Prostate gland (tissue), 2 donors: ENCODE data around the gene GOLGB1. TPM values are rescaled to one million over a fixed set of nuclear protein-coding genes. Genes with fewer than 3 reads are reported as not detected.
A peak's percentile ranks its signal among the peaks of the same experiment; 100 is the strongest.

Experiments used
- DNase-seq: peaks from one replicate; pipeline ENCODE4 v3.0.0-alpha.2; 2019; ENCODE audit warnings: low spot score
- H3K27ac ChIP-seq, 2 donors: fragments of 200-600 bp; sonication (generic); 2 replicates each; pipeline ENCODE4 v1.5.1; 2017 to 2019
- H3K27me3 ChIP-seq: fragments of 200-600 bp; sonication (generic); replicated peaks from 2 replicates; pipeline ENCODE4 v1.5.1; 2019; ENCODE audit not compliant: insufficient read depth
- H3K36me3 ChIP-seq, 2 donors: fragments of 200-600 bp; sonication (generic); 1 replicate in 1 of 2; 2 replicates in 1 of 2; pipeline versions ENCODE4 v1.5.1 to v1.8.1; 2017 to 2019
- H3K4me1 ChIP-seq: fragments of 200-600 bp; sonication (generic); replicated peaks from 2 replicates; pipeline ENCODE4 v1.5.1; 2019
- H3K4me3 ChIP-seq, 2 donors: fragments of 200-600 bp; sonication (generic); 2 replicates each; pipeline ENCODE4 v1.5.1; 2017 to 2019
- H3K9me3 ChIP-seq: fragments of 200-600 bp; sonication (generic); 2 replicates; pipeline ENCODE4 v1.5.1; 2017
- POLR2A ChIP-seq: fragments of 450-650 bp; IDR thresholded peaks from one replicate; pipeline ENCODE4 v1.6.1; 2016; ENCODE audit warnings: antibody characterized with exemption, mild to moderate bottlenecking
- POLR2AphosphoS5 ChIP-seq: sonication (generic); formaldehyde crosslinking; IDR thresholded peaks from one replicate; pipeline ENCODE4 v1.6.1; 2017; ENCODE audit warnings: antibody characterized with exemption
- WGBS: methylation state at CpG from one replicate; pipeline ENCODE4 v1.1.5; 2018; 5-methylcytosine and 5-hydroxymethylcytosine counted together
- intact Hi-C: fragments of 100-400 bp; cut with DNase I; formaldehyde crosslinking; loops from one replicate; pipeline ENCODE4 v1.14.2; 2022
- total RNA-seq, 2 donors: library from RNA; depleted of rRNA; stranded (reverse); fragments of >200 nt; gene quantifications; one replicate each; pipeline ENCODE4 v1.1.0, GENCODE V29; 2016
- TF ChIP-seq, protein P1 (sequence below), 4 experiments: fragments of 200-600 bp in 2 of 4; fragments of 450-650 bp in 2 of 4; sonication (generic) in 2 of 4; IDR thresholded peaks; 1 replicate in 3 of 4; 2 replicates in 1 of 4; pipeline ENCODE4 v1.5.1; 2016 to 2019; ENCODE audit warnings: antibody characterized with exemption in 4 of 4, mild to moderate bottlenecking in 2 of 4, moderate library complexity in 2 of 4

GOLGB1 gene
- total RNA-seq, 2 donors from 2014 or later = 80.3 to 102 TPM

DNA sequence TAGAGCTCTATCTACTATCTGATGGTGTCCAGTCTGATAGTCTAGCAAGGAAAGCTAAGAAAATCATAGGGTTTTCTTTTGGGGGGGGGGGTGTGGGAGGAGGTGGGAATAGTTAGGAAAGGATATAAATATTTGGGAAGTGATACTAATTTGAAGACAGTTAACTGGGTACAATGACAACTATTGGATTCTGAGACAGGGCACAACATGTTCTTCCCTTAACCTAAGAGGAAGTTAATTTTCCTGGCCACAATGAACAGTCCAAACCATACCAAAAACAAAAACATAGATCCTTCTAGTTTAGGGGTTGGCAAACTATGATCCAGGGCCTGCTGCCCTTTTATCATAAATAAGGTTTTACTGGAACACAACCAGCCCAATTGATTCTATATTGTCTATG lies 78.9 kb downstream of the GOLGB1 start:
- Histone ChIP-seq H3K4me1 (no peaks in the 10 kb centered on the region), H3K27ac (no peak overlapping the region), H3K9me3 (no peaks in the 10 kb centered on the region), H3K4me3 (no peak overlapping the region), H3K36me3 (peaks cover 6 to 24% of the 10 kb centered on the region in 2 donors), H3K27me3 (no peaks in the 10 kb centered on the region)
- intact Hi-C loops = no loop called here
- DNase-seq = no peak
- TF ChIP-seq, protein P1, sequence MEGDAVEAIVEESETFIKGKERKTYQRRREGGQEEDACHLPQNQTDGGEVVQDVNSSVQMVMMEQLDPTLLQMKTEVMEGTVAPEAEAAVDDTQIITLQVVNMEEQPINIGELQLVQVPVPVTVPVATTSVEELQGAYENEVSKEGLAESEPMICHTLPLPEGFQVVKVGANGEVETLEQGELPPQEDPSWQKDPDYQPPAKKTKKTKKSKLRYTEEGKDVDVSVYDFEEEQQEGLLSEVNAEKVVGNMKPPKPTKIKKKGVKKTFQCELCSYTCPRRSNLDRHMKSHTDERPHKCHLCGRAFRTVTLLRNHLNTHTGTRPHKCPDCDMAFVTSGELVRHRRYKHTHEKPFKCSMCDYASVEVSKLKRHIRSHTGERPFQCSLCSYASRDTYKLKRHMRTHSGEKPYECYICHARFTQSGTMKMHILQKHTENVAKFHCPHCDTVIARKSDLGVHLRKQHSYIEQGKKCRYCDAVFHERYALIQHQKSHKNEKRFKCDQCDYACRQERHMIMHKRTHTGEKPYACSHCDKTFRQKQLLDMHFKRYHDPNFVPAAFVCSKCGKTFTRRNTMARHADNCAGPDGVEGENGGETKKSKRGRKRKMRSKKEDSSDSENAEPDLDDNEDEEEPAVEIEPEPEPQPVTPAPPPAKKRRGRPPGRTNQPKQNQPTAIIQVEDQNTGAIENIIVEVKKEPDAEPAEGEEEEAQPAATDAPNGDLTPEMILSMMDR (IDR thresholded peaks at IDR 0.05) = no peak
- no peak for TF ChIP-seq POLR2AphosphoS5

- no peak overlapping the region for H3K4me3 ChIP-seq
- peaks cover 6 to 36% of the 10 kb centered on the region in 2 donors for H3K36me3 ChIP-seq
- H3K27me3 ChIP-seq = no peaks in the 10 kb centered on the region
- H3K9me3 ChIP-seq = no peaks in the 10 kb centered on the region
- intact Hi-C loops = no loop called here
- no peak for TF ChIP-seq POLR2A
- TF ChIP-seq POLR2AphosphoS5 = no peak
- TF ChIP-seq, protein P1 (IDR thresholded peaks at IDR 0.05) = no peak
- no peaks in the 10 kb centered on the region for H3K4me1 ChIP-seq
- WGBS = 95% methylated on average over 4 of the region's 4 CpGs
- no peak for DNase-seq
- H3K27ac ChIP-seq = no peak overlapping the region
Measured at GRCh38 chr3:121667333-121667732, 82.2 kb downstream of the GOLGB1 start.

DNA sequence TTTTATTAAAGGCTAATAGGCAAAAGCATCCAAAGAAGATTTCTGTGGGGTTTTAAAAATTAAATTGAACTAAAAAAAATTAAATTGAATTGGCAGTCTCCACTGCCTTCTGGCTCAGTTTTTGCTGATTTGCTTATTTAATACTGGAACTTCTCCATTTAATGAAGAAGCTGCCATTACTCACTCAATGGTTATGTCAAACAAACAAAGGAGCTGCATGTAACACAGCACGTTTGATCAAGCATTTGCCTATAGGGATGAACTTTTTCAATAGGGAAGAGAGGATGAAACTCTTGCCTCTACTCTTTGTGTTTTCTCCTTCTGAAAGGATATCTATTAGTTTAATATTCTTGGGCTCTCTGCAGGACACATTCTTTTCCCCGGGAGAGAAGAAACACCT lies 84.1 kb downstream of the GOLGB1 start:
- peaks cover 6 to 36% of the 10 kb centered on the region in 2 donors for H3K36me3 ChIP-seq
- H3K27me3 ChIP-seq = no peaks in the 10 kb centered on the region
- intact Hi-C loops = no loop called here
- WGBS = 68% methylated on average over 2 of the region's 2 CpGs
- no peak overlapping the region for H3K4me3 ChIP-seq
- H3K27ac ChIP-seq = no peak overlapping the region
- H3K9me3 ChIP-seq = no peaks in the 10 kb centered on the region
- H3K4me1 ChIP-seq = no peaks in the 10 kb centered on the region
- DNase-seq = no peak
- no peak for TF ChIP-seq POLR2A

GRCh38 chr3:121663171-121663847 lies 86.2 kb downstream of the GOLGB1 start:
- Histone ChIP-seq H3K4me1 (no peaks in the 10 kb centered on the region), H3K36me3 (peaks cover 6 to 35% of the 10 kb centered on the region in 2 donors), H3K27me3 (no peaks in the 10 kb centered on the region), H3K4me3 (no peak overlapping the region), H3K9me3 (no peaks in the 10 kb centered on the region), H3K27ac (no peak overlapping the region)
- no peak for DNase-seq
- 66% methylated on average over 2 of the region's 2 CpGs for WGBS
- TF ChIP-seq POLR2A (no peak), POLR2AphosphoS5 (no peak)
- TF ChIP-seq, protein P1 (IDR thresholded peaks at IDR 0.05) = no peak
- intact Hi-C loops = no loop called here

GRCh38 chr3:121662742-121663141 lies 86.8 kb downstream of the GOLGB1 start:
- Histone ChIP-seq H3K4me1 (no peaks in the 10 kb centered on the region), H3K9me3 (no peaks in the 10 kb centered on the region), H3K27ac (no peak overlapping the region), H3K36me3 (peaks cover 3 to 30% of the 10 kb centered on the region in 2 donors), H3K27me3 (no peaks in the 10 kb centered on the region), H3K4me3 (no peak overlapping the region)
- TF ChIP-seq POLR2A = no peak
- intact Hi-C loops = no loop called here
- no peak for DNase-seq

GRCh38 chr3:121661376-121661775 lies 88.2 kb downstream of the GOLGB1 start:
- intact Hi-C loops = no loop called here

More at GRCh38 chr3:121661376-121661775, 88.2 kb downstream of the GOLGB1 start:
- no peaks in the 10 kb centered on the region for H3K4me1 ChIP-seq
- TF ChIP-seq POLR2A (no peak), POLR2AphosphoS5 (no peak)
- TF ChIP-seq, protein P1 (IDR thresholded peaks at IDR 0.05) = no peak
- H3K9me3 ChIP-seq = no peaks in the 10 kb centered on the region
- peaks cover 3 to 19% of the 10 kb centered on the region in 2 donors for H3K36me3 ChIP-seq
- peak overlapping the region; percentile 18 to 36 for H3K27ac ChIP-seq
- 65% methylated on average over 6 of the region's 6 CpGs for WGBS
- DNase-seq = no peak
- H3K27me3 ChIP-seq = no peaks in the 10 kb centered on the region
- no peak overlapping the region for H3K4me3 ChIP-seq
